ENCODE measurements around the gene ZNF652.
"Not testable (repeated sequence)": the region's sequence is repeated elsewhere in the genome, so short reads cannot be mapped to it uniquely, and the experiment has no call there.

Gene ZNF652

GRCh38 chr17:49369089-49369488 lies 7.0 kb upstream of the ZNF652 start:
- Histone ChIP-seq H3K4me3 (ENCODE audit: low read depth, low read length) (no peak overlapping the region), H3K36me3 (ENCODE audit: control insufficient read depth, insufficient read depth, low read length) (no peaks in the 10 kb centered on the region), H3K9me3 (ENCODE audit: control insufficient read depth, low read length) (no peaks in the 10 kb centered on the region), H3K27me3 (ENCODE audit: control insufficient read depth, insufficient read depth, low read length) (no peaks in the 10 kb centered on the region), H3K4me1 (no peaks in the 10 kb centered on the region), H3K79me2 (no peaks in the 10 kb centered on the region), H3K4me2 (ENCODE audit: low read length) (no peak overlapping the region), H3K27ac (no peak overlapping the region), H3K9ac (no peak overlapping the region), H2AFZ (no peak overlapping the region)
- no peak for TF ChIP-seq CTCF (IDR thresholded peaks at IDR 0.05)

GRCh38 chr17:49365667-49366066 lies 3.6 kb upstream of the ZNF652 start:
- no peaks in the 10 kb centered on the region for H3K9me3 ChIP-seq (ENCODE audit: control insufficient read depth, low read length)
- peak; percentile 11 for TF ChIP-seq CTCF (IDR thresholded peaks at IDR 0.05)
- no peaks in the 10 kb centered on the region for H3K36me3 ChIP-seq (ENCODE audit: control insufficient read depth, insufficient read depth, low read length)
- no peak overlapping the region for H3K27ac ChIP-seq
- H2AFZ ChIP-seq: peak overlapping the region; percentile 1
- no peak overlapping the region for H3K4me2 ChIP-seq (ENCODE audit: low read length)
- H3K79me2 ChIP-seq: peaks cover 8% of the 10 kb centered on the region
- H3K27me3 ChIP-seq (ENCODE audit: control insufficient read depth, insufficient read depth, low read length): no peaks in the 10 kb centered on the region
- H3K9ac ChIP-seq: no peak overlapping the region
- peaks cover 5% of the 10 kb centered on the region for H3K4me1 ChIP-seq
- no peak overlapping the region for H3K4me3 ChIP-seq (ENCODE audit: low read depth, low read length)

GRCh38 chr17:49365126-49365525 lies 3.1 kb upstream of the ZNF652 start:
- H3K9me3 ChIP-seq (ENCODE audit: control insufficient read depth, low read length); H3K9ac ChIP-seq; H3K36me3 ChIP-seq (ENCODE audit: control insufficient read depth, insufficient read depth, low read length); H3K4me1 ChIP-seq; H3K4me3 ChIP-seq (ENCODE audit: low read depth, low read length); H3K4me2 ChIP-seq (ENCODE audit: low read length); H3K27ac ChIP-seq; H3K27me3 ChIP-seq (ENCODE audit: control insufficient read depth, insufficient read depth, low read length); H2AFZ ChIP-seq: not testable (repeated sequence)
- peaks cover 14% of the 10 kb centered on the region for H3K79me2 ChIP-seq

- no peak for TF ChIP-seq CTCF (IDR thresholded peaks at IDR 0.05)
- H3K9ac ChIP-seq: no peak overlapping the region
- H3K9me3 ChIP-seq (ENCODE audit: control insufficient read depth, low read length): no peaks in the 10 kb centered on the region
- H3K27ac ChIP-seq: no peak overlapping the region
- peaks cover 23% of the 10 kb centered on the region for H3K79me2 ChIP-seq
- H3K4me2 ChIP-seq (ENCODE audit: low read length): no peak overlapping the region
- H3K4me1 ChIP-seq: peaks cover 17% of the 10 kb centered on the region
- no peaks in the 10 kb centered on the region for H3K27me3 ChIP-seq (ENCODE audit: control insufficient read depth, insufficient read depth, low read length)
- no peak overlapping the region for H2AFZ ChIP-seq
- no peak overlapping the region for H3K4me3 ChIP-seq (ENCODE audit: low read depth, low read length)
- H3K36me3 ChIP-seq (ENCODE audit: control insufficient read depth, insufficient read depth, low read length): no peaks in the 10 kb centered on the region
These were observed 2.1 kb upstream of the ZNF652 start for GRCh38 chr17:49364119-49364518.

- no peak overlapping the region for H3K4me3 ChIP-seq (ENCODE audit: low read depth, low read length)
These were observed 1.2 kb upstream of the ZNF652 start for GRCh38 chr17:49363251-49363650.

More at GRCh38 chr17:49363251-49363650, 1.2 kb upstream of the ZNF652 start:
- no peaks in the 10 kb centered on the region for H3K27me3 ChIP-seq (ENCODE audit: control insufficient read depth, insufficient read depth, low read length)
- peak overlapping the region; percentile 69 for H3K27ac ChIP-seq
- H3K4me1 ChIP-seq: peaks cover 17% of the 10 kb centered on the region
- H3K4me2 ChIP-seq (ENCODE audit: low read length): no peak overlapping the region
- TF ChIP-seq CTCF (IDR thresholded peaks at IDR 0.05): no peak
- H3K9ac ChIP-seq: no peak overlapping the region
- H2AFZ ChIP-seq: no peak overlapping the region
- H3K9me3 ChIP-seq (ENCODE audit: control insufficient read depth, low read length): no peaks in the 10 kb centered on the region
- no peaks in the 10 kb centered on the region for H3K36me3 ChIP-seq (ENCODE audit: control insufficient read depth, insufficient read depth, low read length)
- peaks cover 30% of the 10 kb centered on the region for H3K79me2 ChIP-seq
